GM20000 (cell line): ENCODE results near the gene NLRP14.

ENCODE experiments used
- DNase-seq: peaks from one replicate; pipeline ENCODE4 v3.0.0; 2012; ENCODE audit warnings: low spot score
- CTCF ChIP-seq: IDR thresholded peaks from 2 replicates; pipeline ENCODE4 v1.5.1; 2012; ENCODE audit warnings: mild to moderate bottlenecking, control low read depth; ENCODE audit errors: extremely low read depth, missing control alignments

NLRP14 gene

DNA sequence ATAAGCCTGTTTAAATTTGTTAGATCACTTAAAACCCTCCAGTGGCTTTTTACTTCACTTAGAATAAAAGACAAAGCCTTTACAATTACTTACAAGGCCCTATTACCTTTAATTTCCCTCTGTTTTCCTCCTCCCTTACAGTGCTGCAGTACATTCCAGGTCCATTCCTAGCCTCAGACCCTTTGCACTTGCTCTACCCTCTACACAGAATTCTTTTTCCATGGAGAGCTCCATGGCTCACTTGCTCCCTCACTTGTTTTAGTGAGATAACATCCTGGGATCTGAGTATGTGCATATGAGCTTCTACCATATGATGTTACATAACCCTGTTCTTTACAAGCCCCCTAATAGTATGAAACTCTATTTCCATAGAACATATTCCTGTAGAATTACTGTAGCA, 24.6 kb upstream of the NLRP14 start:
- no peak for DNase-seq
- TF ChIP-seq CTCF: no peak

DNA sequence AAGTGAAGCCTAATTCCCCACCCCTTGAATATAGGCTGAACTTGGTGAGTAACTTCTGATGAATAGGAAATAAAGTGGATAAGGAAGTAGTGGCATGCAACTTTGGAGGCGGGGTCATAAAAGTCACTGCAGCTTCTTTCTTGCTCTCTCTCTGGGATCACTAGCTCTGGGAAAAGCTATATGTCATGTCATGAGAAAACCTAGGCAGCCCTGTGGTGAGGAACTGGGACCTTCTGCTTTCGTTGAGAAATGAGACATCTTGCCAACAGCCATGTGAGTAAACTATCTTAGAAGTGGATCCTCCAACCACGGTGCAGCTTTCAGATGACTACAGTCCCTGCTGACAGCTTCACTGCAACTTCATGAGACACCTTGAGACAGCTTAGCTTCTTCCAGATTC, 15.8 kb upstream of the NLRP14 start:
- peak; percentile 12 for DNase-seq
- TF ChIP-seq CTCF: no peak

DNA sequence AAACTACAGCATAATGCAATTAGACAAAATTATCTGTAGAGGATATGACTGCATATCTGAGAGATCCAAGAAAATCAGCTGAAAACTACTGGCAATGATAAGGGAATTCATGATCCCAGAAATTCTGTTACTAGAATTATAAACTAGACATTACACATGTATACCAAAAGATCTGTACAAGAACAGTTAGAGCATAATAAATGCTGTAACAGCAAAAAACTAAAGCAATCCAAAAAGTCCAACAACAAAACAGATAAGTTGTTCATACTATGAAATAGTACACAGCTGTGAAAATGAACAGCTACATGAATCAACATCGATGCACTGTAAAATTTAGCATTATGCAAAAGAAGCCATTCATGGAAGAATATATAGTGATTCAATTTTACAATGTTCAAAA, 6.2 kb upstream of the NLRP14 start:
- DNase-seq: no peak
- no peak for TF ChIP-seq CTCF

- DNase-seq: no peak
- TF ChIP-seq CTCF: no peak
These were observed 4.3 kb upstream of the NLRP14 start for GRCh38 chr11:7016011-7016410.

DNA sequence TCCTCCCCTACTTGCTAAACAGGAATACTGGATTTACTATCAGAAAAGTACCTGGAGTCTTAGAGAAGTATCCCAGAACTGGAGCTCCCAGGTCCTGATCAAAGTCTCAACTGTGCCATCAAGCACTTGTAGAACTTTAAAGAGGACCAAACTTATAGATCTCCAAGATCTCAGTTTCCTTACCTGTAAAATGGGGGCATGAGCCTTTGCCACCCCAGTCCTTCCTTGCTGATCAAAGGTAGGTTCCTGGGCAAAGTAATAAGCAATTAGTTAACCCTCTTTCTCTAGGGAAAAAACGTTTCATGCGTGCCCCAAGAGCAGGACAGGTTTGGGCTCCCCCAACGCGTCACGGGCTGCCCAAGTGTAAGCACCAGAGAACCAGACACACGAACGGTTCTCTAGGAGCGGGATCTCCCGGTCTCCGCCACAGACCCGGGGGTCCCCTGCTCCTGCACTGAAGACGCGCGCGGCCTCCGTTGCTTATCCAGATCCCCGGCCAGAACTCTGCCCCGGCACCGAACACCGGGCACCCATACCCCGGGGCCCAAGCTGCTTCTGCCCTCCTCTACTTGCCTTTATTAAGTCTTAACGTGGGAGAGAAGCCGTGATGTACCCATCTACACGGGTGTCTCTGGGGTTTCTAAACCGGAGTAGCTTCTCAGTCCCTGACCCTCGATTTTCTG, 638 bp upstream of the NLRP14 start:
- peak; percentile 8 for DNase-seq

DNA sequence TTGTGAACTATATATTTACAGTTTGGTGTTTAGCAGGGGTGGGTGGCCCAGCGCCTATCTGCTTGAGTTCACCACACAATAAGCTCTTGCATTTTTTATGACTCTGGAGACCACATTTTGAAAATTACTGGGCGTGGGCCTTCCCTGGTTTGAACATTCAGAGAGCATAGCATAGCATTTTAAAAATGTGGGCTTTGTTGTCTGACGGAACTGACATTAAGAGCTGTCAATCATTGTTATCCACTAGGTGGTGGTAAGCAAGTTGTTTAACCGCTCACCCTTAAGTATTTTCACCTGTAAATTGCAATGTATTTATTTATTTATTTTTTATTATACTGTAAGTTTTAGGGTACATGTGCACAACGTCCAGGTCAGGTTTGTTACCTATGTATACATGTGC, 1.0 kb downstream of the NLRP14 start:
- no peak for DNase-seq

More for the DNA sequence above, 638 bp upstream of the NLRP14 start:
- TF ChIP-seq CTCF: no peak

DNA sequence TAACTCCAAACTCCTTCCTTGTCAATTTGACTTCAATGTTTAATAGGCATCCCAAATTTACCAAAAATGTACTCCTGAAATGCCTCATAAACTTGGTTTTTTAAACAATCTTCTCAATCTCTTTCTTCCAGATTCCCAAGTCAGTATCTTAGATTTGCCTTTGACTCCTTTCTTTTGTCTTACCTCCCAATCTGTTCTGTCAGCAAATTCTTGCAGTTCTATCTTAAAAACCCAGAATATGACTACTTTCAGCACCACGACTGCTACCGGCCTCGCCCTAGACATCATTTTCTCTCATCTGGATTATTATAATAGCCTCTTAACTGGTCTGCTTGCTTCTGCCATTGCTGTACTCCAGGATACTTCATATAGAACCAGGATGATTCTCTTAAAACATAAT, 7.9 kb downstream of the NLRP14 start:
- TF ChIP-seq CTCF: no peak
- DNase-seq: no peak

More for the DNA sequence above, 1.0 kb downstream of the NLRP14 start:
- no peak for TF ChIP-seq CTCF
